GM18870 (cell line): ENCODE data around the gene DRC1.

ENCODE experiments used
- ATAC-seq: cut with Tn5 transposase; IDR thresholded peaks from one replicate; pipeline ENCODE4 v1.9.1; 2021; ENCODE audit warnings: moderate library complexity; ENCODE audit not compliant: unreplicated experiment

The DRC1 gene

DNA sequence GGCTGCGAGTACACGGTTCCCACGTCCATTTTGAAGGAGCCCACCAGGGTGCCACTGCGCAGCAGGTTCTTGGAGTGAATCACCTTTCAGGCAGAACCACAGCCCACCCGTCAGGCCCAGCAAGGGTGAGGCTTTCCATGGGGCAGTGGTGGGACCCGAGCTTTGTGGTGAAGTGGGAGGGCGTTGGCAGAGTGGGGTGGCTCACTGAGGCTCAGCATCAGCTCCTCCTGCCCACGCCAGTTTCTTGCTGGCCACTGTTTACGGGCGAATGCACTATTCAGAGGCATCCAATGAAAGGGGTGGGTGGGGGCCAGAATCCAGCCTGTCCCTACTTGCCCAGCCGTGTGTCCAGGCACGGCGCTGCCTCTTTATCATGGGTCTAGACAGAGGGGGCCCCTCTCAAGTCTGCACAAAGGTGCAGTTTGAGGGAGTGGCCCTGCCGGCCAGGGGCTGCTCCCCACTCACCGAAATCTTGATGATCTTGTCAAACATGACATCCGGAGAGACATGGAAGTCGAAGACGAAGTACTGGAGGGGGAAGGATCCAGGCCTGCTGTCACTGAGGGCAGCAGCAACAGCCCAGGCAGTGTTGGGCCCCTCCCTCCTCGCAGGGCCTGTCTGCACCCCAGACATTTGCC is 87.6 kb downstream of the DRC1 start:
- no peak for ATAC-seq

GRCh38 chr2:26491563-26492167 is 89.9 kb downstream of the DRC1 start:
- ATAC-seq: no peak

GRCh38 chr2:26492749-26493515 is 91.2 kb downstream of the DRC1 start:
- no peak for ATAC-seq

GRCh38 chr2:26493566-26493965 is 91.8 kb downstream of the DRC1 start:
- no peak for ATAC-seq

GRCh38 chr2:26494199-26494598 is 92.5 kb downstream of the DRC1 start:
- no peak for ATAC-seq

GRCh38 chr2:26494891-26495290 is 93.2 kb downstream of the DRC1 start:
- ATAC-seq: no peak

DNA sequence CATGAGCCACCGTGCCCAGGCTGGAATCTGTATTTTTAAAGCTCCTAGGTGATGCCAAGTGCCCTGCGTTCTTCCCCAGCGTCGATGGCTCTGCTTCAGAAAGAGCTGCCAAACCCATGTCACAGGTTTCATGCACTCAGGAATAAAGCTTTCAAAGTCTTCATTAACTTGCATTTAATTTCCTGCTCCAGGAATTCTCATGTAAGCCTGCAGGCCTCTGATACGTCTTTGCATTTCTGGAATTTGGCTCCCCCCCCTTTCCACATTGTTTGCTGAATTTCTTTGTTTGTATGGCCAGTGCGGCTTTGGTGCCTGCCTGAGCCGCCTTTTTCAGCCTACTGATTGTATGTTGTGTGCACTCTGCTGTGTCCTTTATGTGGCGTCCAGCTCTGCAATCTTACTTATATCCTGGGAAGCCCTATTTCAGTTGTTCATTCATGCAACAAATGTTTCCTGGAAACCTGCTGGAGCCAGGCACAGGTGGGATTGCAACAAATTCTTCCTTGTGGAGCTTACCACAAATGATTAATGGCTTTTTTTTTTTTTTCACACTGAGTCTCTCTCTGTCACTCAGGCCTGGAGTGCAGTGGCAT is 94.1 kb downstream of the DRC1 start:
- ATAC-seq: no peak

DNA sequence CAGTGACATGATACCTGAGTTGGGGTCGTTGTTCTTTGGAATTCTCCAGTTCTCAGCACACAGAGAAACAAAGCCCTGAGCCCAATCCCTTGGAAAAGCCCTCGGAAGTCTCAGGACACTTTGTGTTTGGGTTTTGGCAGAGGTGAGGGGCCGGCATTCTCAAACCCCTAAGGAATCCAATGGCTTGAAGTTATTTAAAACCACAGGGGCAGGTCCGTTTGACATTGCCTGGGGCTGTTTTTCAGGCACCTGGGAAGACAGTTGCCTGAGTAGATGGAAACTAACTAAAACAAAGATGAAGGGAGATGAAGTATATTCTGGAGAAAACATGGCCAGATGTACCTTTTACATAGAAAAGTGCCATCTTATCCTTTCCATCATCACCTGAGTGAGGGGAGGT is 98.7 kb downstream of the DRC1 start:
- ATAC-seq: no peak

- ATAC-seq: no peak
Measured at GRCh38 chr2:26503231-26503880, 101.6 kb downstream of the DRC1 start.

DNA sequence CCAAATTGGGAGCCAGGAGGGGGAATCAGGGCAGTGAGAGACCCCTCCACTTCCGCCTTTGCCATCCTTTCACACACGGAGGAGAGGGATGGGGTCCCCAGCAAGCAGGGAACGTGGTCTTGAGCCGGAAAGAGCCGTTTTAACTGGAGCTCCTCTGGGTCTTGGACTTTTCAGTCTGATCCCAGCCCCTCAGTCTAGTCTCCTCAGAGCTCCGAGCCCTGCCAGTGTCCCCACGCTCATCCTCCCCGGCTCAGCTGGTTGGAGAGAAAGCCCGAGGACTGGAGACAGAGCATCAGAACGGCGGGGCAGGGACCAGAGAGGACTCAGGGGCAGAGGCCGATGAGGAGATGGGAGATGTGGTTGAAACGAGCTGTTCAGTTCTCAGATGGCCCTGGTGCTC is 102.3 kb downstream of the DRC1 start:
- no peak for ATAC-seq

GRCh38 chr2:26506279-26506678 is 104.6 kb downstream of the DRC1 start:
- no peak for ATAC-seq
